OCI-LY7 (cell line): Measurements from ENCODE around the gene ABCB1. TPM values are rescaled to one million over a fixed set of nuclear protein-coding genes. Genes with fewer than 3 reads are reported as not detected.

Experiments used
- BruUV-seq: library from RNA; stranded (reverse); fragments of 400-500 nt; replicated peaks from 2 replicates; lab custom pipeline; 2021; lab: Mats Ljungman, UMichigan
- CTCF ChIA-PET: fragments of 300-600 bp; sonication (Branson Sonifier 250); formaldehyde crosslinking; loops from one replicate; lab custom pipeline; 2022; ENCODE audit warnings: antibody characterized with exemption; ENCODE audit not compliant: unreplicated experiment; lab: Charles Lee
- POLR2A ChIA-PET: fragments of 300-600 bp; sonication (Branson Sonifier 250); formaldehyde crosslinking; loops from one replicate; lab custom pipeline; 2022; ENCODE audit warnings: antibody characterized with exemption; lab: Charles Lee
- DNase-seq: peaks from one replicate; pipeline ENCODE4 v3.0.0-alpha.2; 2015; ENCODE audit warnings: low spot score
- H2AFZ ChIP-seq: fragments of 200-600 bp; sonication (generic), shearing (Covaris generic); 2 replicates; pipeline ENCODE4 v1.6.1; 2014; ENCODE audit warnings: mild to moderate bottlenecking, antibody characterized with exemption, low read length, moderate library complexity
- H3K27ac ChIP-seq: fragments of 200-600 bp; sonication (generic); 2 replicates; pipeline ENCODE4 v1.5.1; 2014; ENCODE audit warnings: mixed run types, low read depth, mild to moderate bottlenecking, moderate library complexity, low read length, inconsistent platforms; ENCODE audit not compliant: poor library complexity, severe bottlenecking
- H3K36me3 ChIP-seq: fragments of 200-600 bp; sonication (generic); 2 replicates; pipeline ENCODE4 v1.6.1; 2014; ENCODE audit warnings: mild to moderate bottlenecking, antibody characterized with exemption, low read length, moderate library complexity, mixed read lengths; ENCODE audit not compliant: insufficient read depth
- H3K4me1 ChIP-seq: fragments of 200-600 bp; sonication (generic); 2 replicates; pipeline ENCODE4 v1.5.1; 2014; ENCODE audit warnings: mild to moderate bottlenecking, low read length; ENCODE audit not compliant: insufficient read depth, poor library complexity, severe bottlenecking
- H3K4me2 ChIP-seq: fragments of 200-600 bp; sonication (generic); 2 replicates; pipeline ENCODE4 v1.6.1; 2014; ENCODE audit warnings: mild to moderate bottlenecking, low read length
- H3K4me3 ChIP-seq: fragments of 200-600 bp; sonication (generic); 2 replicates; pipeline ENCODE4 v1.5.1; 2014; ENCODE audit warnings: mild to moderate bottlenecking, low read depth, low read length; ENCODE audit not compliant: poor library complexity, severe bottlenecking
- H3K79me2 ChIP-seq: fragments of 200-600 bp; sonication (generic); 2 replicates; pipeline ENCODE4 v1.6.1; 2016; ENCODE audit warnings: low read depth, mild to moderate bottlenecking, low read length, moderate library complexity, mixed read lengths; ENCODE audit not compliant: insufficient read depth
- H3K9me2 ChIP-seq: fragments of 200-600 bp; sonication (generic); 2 replicates; pipeline ENCODE4 v1.6.1; 2016; ENCODE audit warnings: mild to moderate bottlenecking, low read length, mixed read lengths; ENCODE audit not compliant: insufficient read depth
- H3K9me3 ChIP-seq: fragments of 200-600 bp; sonication (generic); 2 replicates; pipeline ENCODE4 v1.6.1; 2014; ENCODE audit warnings: mild to moderate bottlenecking, mixed run types, low read length, mixed read lengths
- H4K20me1 ChIP-seq: fragments of 200-600 bp; sonication (generic); 2 replicates; pipeline ENCODE4 v1.6.1; 2014; ENCODE audit warnings: mild to moderate bottlenecking, antibody characterized with exemption, low read length, moderate library complexity, mixed read lengths; ENCODE audit not compliant: insufficient read depth
- CTCF ChIP-seq: fragments of 200-600 bp; sonication (generic); conservative IDR thresholded peaks from 2 replicates; pipeline ENCODE4 v1.5.1; 2014; ENCODE audit warnings: mild to moderate bottlenecking, antibody characterized with exemption, low read length, moderate library complexity, mixed read lengths
- EZH2phosphoT487 ChIP-seq: fragments of 200-600 bp; sonication (generic); IDR thresholded peaks from 2 replicates; pipeline ENCODE4 v1.6.1; 2018; ENCODE audit warnings: low read depth, borderline replicate concordance, mild to moderate bottlenecking, mixed run types, antibody characterized with exemption, low read length, moderate library complexity, mixed read lengths
- intact Hi-C: fragments of 100-400 bp; cut with micrococcal nuclease; formaldehyde crosslinking; loops from one replicate; pipeline ENCODE4 v1.10.0; 2022; ENCODE audit not compliant: unreplicated experiment
- total RNA-seq, 2 experiments: library from RNA; depleted of rRNA in 1 of 2; stranded (reverse); fragments of >200 nt in 1 of 2; shearing (Covaris generic) in 1 of 2; gene quantifications; 2 replicates each; pipeline ENCODE4 v1.2.3, GENCODE V29; 2014 to 2022

The ABCB1 gene
- total RNA-seq, 2 experiments from 2014 or later = not detected

- POLR2A ChIA-PET = no interaction called here
- H3K4me2 ChIP-seq = no peak overlapping the region
- no TSS peak for BruUV-seq
- TF ChIP-seq EZH2phosphoT487 (no peak), CTCF (no peak)
- no peaks in the 10 kb centered on the region for H3K36me3 ChIP-seq
- CTCF ChIA-PET = no interaction called here
- intact Hi-C loops = no loop called here
- no peaks in the 10 kb centered on the region for H3K79me2 ChIP-seq
- H3K9me3 ChIP-seq = no peaks in the 10 kb centered on the region
- H3K4me3 ChIP-seq = no peak overlapping the region
- H3K27ac ChIP-seq = no peak overlapping the region
- H3K4me1 ChIP-seq = no peaks in the 10 kb centered on the region
- no peaks in the 10 kb centered on the region for H4K20me1 ChIP-seq
- H2AFZ ChIP-seq = no peak overlapping the region
- no peaks in the 10 kb centered on the region for H3K9me2 ChIP-seq
- no peak for DNase-seq
Observed at GRCh38 chr7:87517136-87517815, 83.4 kb downstream of the ABCB1 start.

- ChIA-PET POLR2A (interaction anchor here (0.6 kb wide), 2 partner anchors 9 to 354 kb away, joined by 4 read pairs; no protein-coding TSS in a partner anchor), CTCF (no interaction called here)
- Histone ChIP-seq H3K9me2 (no peaks in the 10 kb centered on the region), H3K4me3 (no peak overlapping the region), H2AFZ (no peak overlapping the region), H4K20me1 (no peaks in the 10 kb centered on the region), H3K9me3 (no peaks in the 10 kb centered on the region), H3K4me2 (no peak overlapping the region), H3K36me3 (no peaks in the 10 kb centered on the region), H3K4me1 (no peaks in the 10 kb centered on the region), H3K27ac (no peak overlapping the region), H3K79me2 (no peaks in the 10 kb centered on the region)
- no TSS peak for BruUV-seq
- intact Hi-C loops = no loop called here
- no peak for TF ChIP-seq EZH2phosphoT487
- TF ChIP-seq CTCF = no peak
- no peak for DNase-seq
Observed at GRCh38 chr7:87513735-87514335, 86.8 kb downstream of the ABCB1 start.

GRCh38 chr7:87512906-87513305 is 87.8 kb downstream of the ABCB1 start:
- intact Hi-C loops = no loop called here
- Histone ChIP-seq H3K79me2 (no peaks in the 10 kb centered on the region), H4K20me1 (no peaks in the 10 kb centered on the region), H3K4me3 (no peak overlapping the region), H3K9me2 (no peaks in the 10 kb centered on the region), H3K27ac (no peak overlapping the region), H3K4me2 (no peak overlapping the region), H2AFZ (no peak overlapping the region), H3K4me1 (no peaks in the 10 kb centered on the region), H3K36me3 (no peaks in the 10 kb centered on the region), H3K9me3 (no peaks in the 10 kb centered on the region)
- TF ChIP-seq CTCF = no peak
- TF ChIP-seq EZH2phosphoT487 = no peak
- ChIA-PET POLR2A (interaction anchor here (0.6 kb wide), 1 partner anchor 374 kb away, joined by 3 read pairs; no protein-coding TSS in a partner anchor), CTCF (no interaction called here)
- BruUV-seq = no TSS peak
- DNase-seq = no peak
